ENCODE data around the gene BUD23. TPM values are rescaled to one million over a fixed set of nuclear protein-coding genes. Genes with fewer than 3 reads are reported as not detected.

BUD23 gene
- total and polyA plus RNA-seq, 2 experiments from 2014 or later: 36.2 to 98.5 TPM

DNA sequence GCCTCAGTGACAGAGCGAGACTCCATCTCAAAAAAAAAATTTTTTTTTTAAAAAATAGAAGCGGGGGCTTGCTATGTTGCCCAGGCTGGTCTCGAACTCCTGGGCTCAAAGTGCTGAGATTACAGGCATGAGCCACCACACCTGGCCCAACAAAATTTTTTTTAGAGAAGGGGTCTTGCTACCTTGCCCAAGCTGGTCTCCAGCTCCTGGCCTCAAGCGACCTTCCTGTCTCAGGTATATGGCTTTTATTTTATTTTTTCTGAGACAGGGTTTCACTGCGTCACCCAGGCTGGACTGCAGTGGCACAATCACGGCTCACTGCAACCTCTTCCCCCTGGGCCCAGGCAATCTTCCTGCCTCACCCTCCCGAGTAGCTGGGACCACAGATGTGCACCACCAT, 56.8 kb downstream of the BUD23 start:
- 88 to 96% methylated on average over 7 of the region's 7 CpGs for WGBS, 2 experiments (ENCODE audit: low coverage in 1 of 2, low lambda C conversion rate in 2 of 2, missing lambda C conversion rate in 2 of 2)
- no peaks in the 10 kb centered on the region for H4K20me1 ChIP-seq (ENCODE audit: insufficient read depth)

DNA sequence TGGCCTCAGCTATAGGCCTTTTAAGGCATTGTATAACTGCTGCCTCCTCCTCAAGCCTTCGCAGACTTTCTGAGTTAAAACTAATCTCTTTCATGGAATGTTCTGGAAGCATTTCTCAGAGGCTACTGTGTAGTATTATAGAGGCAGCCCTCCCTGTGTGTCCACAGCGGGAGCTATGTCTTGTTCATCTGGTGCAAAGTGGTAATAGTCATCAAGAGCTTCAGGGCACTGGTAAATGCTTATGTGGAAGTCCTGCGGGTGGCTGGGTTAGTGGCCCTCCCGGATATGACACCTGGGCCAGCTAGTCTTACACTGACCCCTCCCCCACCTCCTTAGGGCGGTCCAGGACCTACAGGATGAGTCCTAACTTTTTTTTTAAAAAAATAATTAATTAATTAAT, 57.4 kb downstream of the BUD23 start:
- no peak overlapping the region for H3K9ac ChIP-seq
- no peaks in the 10 kb centered on the region for H3K4me1 ChIP-seq (ENCODE audit: insufficient read depth)
- no peaks in the 10 kb centered on the region for H3K9me2 ChIP-seq (ENCODE audit: insufficient read depth)
- DNase-seq: peak; percentile 35
- no peaks in the 10 kb centered on the region for H3K79me2 ChIP-seq (ENCODE audit: insufficient read depth)
- no peak for TF ChIP-seq EZH2phosphoT487 (IDR thresholded peaks at IDR 0.05; ENCODE audit: insufficient read depth, low read depth)
- no peak for TF ChIP-seq EZH2 (IDR thresholded peaks at IDR 0.05; ENCODE audit: insufficient read depth, poor library complexity, severe bottlenecking)
- 37 to 41% methylated on average over 5 of the region's 5 CpGs for WGBS, 2 experiments (ENCODE audit: low coverage in 1 of 2, low lambda C conversion rate in 2 of 2, missing lambda C conversion rate in 2 of 2)
- in situ Hi-C loops (cut with MboI): no loop called here
- no peaks in the 10 kb centered on the region for H4K20me1 ChIP-seq (ENCODE audit: insufficient read depth)
- no peaks in the 10 kb centered on the region for H3K27me3 ChIP-seq (replicated peaks; ENCODE audit: insufficient read depth)
- no peaks in the 10 kb centered on the region for H3F3A ChIP-seq (ENCODE audit: insufficient read depth)
- no peak overlapping the region for H2AFZ ChIP-seq
- H3K27ac ChIP-seq: no peak overlapping the region
- H3K4me3 ChIP-seq: no peak overlapping the region
- H3K9me3 ChIP-seq (ENCODE audit: low read depth): no peaks in the 10 kb centered on the region
- H3K36me3 ChIP-seq (ENCODE audit: low read depth): no peaks in the 10 kb centered on the region
- no peak overlapping the region for H3K4me2 ChIP-seq (ENCODE audit: unreplicated experiment)

More for the DNA sequence above, 56.8 kb downstream of the BUD23 start:
- Histone ChIP-seq H2AFZ (no peak overlapping the region), H3K9me2 (ENCODE audit: insufficient read depth) (no peaks in the 10 kb centered on the region), H3K36me3 (ENCODE audit: low read depth) (no peaks in the 10 kb centered on the region), H3F3A (ENCODE audit: insufficient read depth) (no peaks in the 10 kb centered on the region), H3K27ac (no peak overlapping the region), H3K27me3 (replicated peaks; ENCODE audit: insufficient read depth) (no peaks in the 10 kb centered on the region), H3K4me3 (no peak overlapping the region), H3K4me2 (ENCODE audit: unreplicated experiment) (no peak overlapping the region), H3K9me3 (ENCODE audit: low read depth) (no peaks in the 10 kb centered on the region), H3K4me1 (ENCODE audit: insufficient read depth) (no peaks in the 10 kb centered on the region), H3K79me2 (ENCODE audit: insufficient read depth) (no peaks in the 10 kb centered on the region), H3K9ac (no peak overlapping the region)
- no peak for DNase-seq
- TF ChIP-seq EZH2 (IDR thresholded peaks at IDR 0.05; ENCODE audit: insufficient read depth, poor library complexity, severe bottlenecking) (no peak), EZH2phosphoT487 (IDR thresholded peaks at IDR 0.05; ENCODE audit: insufficient read depth, low read depth) (no peak)
- in situ Hi-C loops (cut with MboI): no loop called here

DNA sequence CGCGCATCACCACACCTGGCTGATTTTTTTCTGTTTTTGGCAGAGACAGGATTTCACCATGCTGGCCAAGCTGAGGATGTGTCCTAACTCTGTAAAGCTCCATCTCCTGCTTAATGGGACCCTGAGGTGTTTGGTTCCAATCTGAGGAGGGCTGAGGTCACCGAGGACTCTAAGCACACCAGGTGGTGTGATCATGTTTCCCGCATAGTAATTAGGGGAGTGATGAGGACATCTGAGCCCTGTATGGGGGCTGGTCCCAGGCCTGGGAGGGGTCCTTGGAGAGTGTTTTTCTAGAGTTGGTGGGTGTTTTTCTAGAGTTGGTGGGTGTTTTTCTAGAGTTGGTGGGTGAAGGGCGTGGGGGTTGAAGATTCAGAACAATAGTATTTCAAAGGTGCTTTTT, 58.2 kb downstream of the BUD23 start:
- no peak overlapping the region for H3K9ac ChIP-seq
- no peaks in the 10 kb centered on the region for H3K9me2 ChIP-seq (ENCODE audit: insufficient read depth)
- no peak overlapping the region for H3K4me3 ChIP-seq
- H3K4me2 ChIP-seq (ENCODE audit: unreplicated experiment): no peak overlapping the region
- H3K79me2 ChIP-seq (ENCODE audit: insufficient read depth): no peaks in the 10 kb centered on the region
- TF ChIP-seq EZH2 (IDR thresholded peaks at IDR 0.05; ENCODE audit: insufficient read depth, poor library complexity, severe bottlenecking) (no peak), EZH2phosphoT487 (IDR thresholded peaks at IDR 0.05; ENCODE audit: insufficient read depth, low read depth) (no peak)
- no peaks in the 10 kb centered on the region for H3K4me1 ChIP-seq (ENCODE audit: insufficient read depth)
- H2AFZ ChIP-seq: no peak overlapping the region
- H3K9me3 ChIP-seq (ENCODE audit: low read depth): no peaks in the 10 kb centered on the region
- WGBS, 2 experiments (ENCODE audit: low coverage in 1 of 2, low lambda C conversion rate in 2 of 2, missing lambda C conversion rate in 2 of 2): 90 to 96% methylated on average over 5 of the region's 5 CpGs
- no peaks in the 10 kb centered on the region for H3F3A ChIP-seq (ENCODE audit: insufficient read depth)
- H3K27ac ChIP-seq: no peak overlapping the region
- H3K27me3 ChIP-seq (replicated peaks; ENCODE audit: insufficient read depth): no peaks in the 10 kb centered on the region
- no peak for DNase-seq
- H4K20me1 ChIP-seq (ENCODE audit: insufficient read depth): no peaks in the 10 kb centered on the region
- H3K36me3 ChIP-seq (ENCODE audit: low read depth): no peaks in the 10 kb centered on the region
- in situ Hi-C loops (cut with MboI): no loop called here

DNA sequence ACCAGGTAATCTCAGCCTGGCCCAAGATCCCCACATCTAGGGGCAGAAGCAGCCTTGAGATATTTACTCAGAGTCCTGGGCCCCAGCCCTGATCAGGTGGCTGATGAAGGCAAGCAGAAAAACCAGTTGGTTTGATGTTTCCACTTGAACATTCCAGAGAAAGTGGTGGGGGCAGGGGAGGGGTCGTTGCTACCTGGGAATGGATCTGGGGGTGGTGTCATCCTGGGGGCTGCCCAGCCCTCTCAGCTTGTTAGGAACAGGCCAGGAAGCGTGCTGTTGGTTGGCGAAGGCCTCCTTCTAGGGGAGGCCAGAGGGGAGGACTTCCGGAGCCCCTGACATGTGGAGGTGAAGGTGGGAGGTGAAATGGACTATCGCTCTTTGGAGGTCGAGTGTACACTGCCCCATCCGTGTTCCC, 58.9 kb downstream of the BUD23 start:
- H3K9ac ChIP-seq: no peak overlapping the region
- no peak for TF ChIP-seq EZH2phosphoT487 (IDR thresholded peaks at IDR 0.05; ENCODE audit: insufficient read depth, low read depth)
- no peak for TF ChIP-seq EZH2 (IDR thresholded peaks at IDR 0.05; ENCODE audit: insufficient read depth, poor library complexity, severe bottlenecking)
- 66 to 73% methylated on average over 7 of the region's 7 CpGs for WGBS, 2 experiments (ENCODE audit: low coverage in 1 of 2, low lambda C conversion rate in 2 of 2, missing lambda C conversion rate in 2 of 2)
- H3K79me2 ChIP-seq (ENCODE audit: insufficient read depth): no peaks in the 10 kb centered on the region
- no peak overlapping the region for H3K4me2 ChIP-seq (ENCODE audit: unreplicated experiment)
- no peak overlapping the region for H3K4me3 ChIP-seq
- no peaks in the 10 kb centered on the region for H3K27me3 ChIP-seq (replicated peaks; ENCODE audit: insufficient read depth)
- H3F3A ChIP-seq (ENCODE audit: insufficient read depth): no peaks in the 10 kb centered on the region
- no peaks in the 10 kb centered on the region for H3K4me1 ChIP-seq (ENCODE audit: insufficient read depth)
- H3K9me2 ChIP-seq (ENCODE audit: insufficient read depth): no peaks in the 10 kb centered on the region
- no peak overlapping the region for H3K27ac ChIP-seq
- no peak overlapping the region for H2AFZ ChIP-seq
- in situ Hi-C loops (cut with MboI): no loop called here
- H4K20me1 ChIP-seq (ENCODE audit: insufficient read depth): no peaks in the 10 kb centered on the region
- no peak for DNase-seq
- no peaks in the 10 kb centered on the region for H3K36me3 ChIP-seq (ENCODE audit: low read depth)
- H3K9me3 ChIP-seq (ENCODE audit: low read depth): no peaks in the 10 kb centered on the region

All from GM23248 (cell line).